NT2/D1 (cell line): Measurements from ENCODE around the gene ZMPSTE24.

Source experiments
- YY1 ChIP-seq: IDR thresholded peaks from 2 replicates; pipeline ENCODE4 v1.6.1; 2011; ENCODE audit not compliant: insufficient read length, insufficient read depth
- ZNF274 ChIP-seq: IDR thresholded peaks from 2 replicates; pipeline ENCODE4 v1.6.1; 2011; ENCODE audit warnings: mild to moderate bottlenecking, low read depth, low read length

GRCh38 chr1:40302475-40302874 is 44.4 kb downstream of the ZMPSTE24 start:
- no peak for TF ChIP-seq YY1
- no peak for TF ChIP-seq ZNF274
